ENCODE measurements around the gene BCAN.

BCAN gene

GRCh38 chr1:156691665-156692440, 49.9 kb downstream of the BCAN start:
- ChIA-PET CTCF (interaction anchor here (0.6 to 9.7 kb wide), 7 partner anchors 14 to 199 kb away, joined by 3 to 429 read pairs (median 35); partner anchors contain the start of genes CRABP2, ISG20L2, METTL25B and NTRK1), POLR2A (interaction anchor here (0.7 to 8.5 kb wide), 5 partner anchors 12 to 49 kb away, joined by 3 to 137 read pairs (median 3); partner anchors contain the start of genes CRABP2, ISG20L2 and METTL25B)
- TF ChIP-seq NFRKB (IDR thresholded peaks at IDR 0.05) (no peak), ELF4 (IDR thresholded peaks at IDR 0.05) (no peak), PKNOX1 (IDR thresholded peaks at IDR 0.05) (peak; percentile 77)
- no peak for DNase-seq (ENCODE audit: extremely low spot score)

- ChIA-PET POLR2A (interaction anchor here (0.7 to 8.5 kb wide), 5 partner anchors 11 to 68 kb away, joined by 3 to 137 read pairs (median 3); partner anchors contain the start of genes CRABP2, ISG20L2 and METTL25B), CTCF (interaction anchor here (1.1 to 9.7 kb wide), 4 partner anchors 14 to 198 kb away, joined by 3 to 429 read pairs (median 186); partner anchors contain the start of genes CRABP2, ISG20L2 and METTL25B)
- TF ChIP-seq SUZ12 (IDR thresholded peaks at IDR 0.05) (no peak), HDGF (IDR thresholded peaks at IDR 0.05; ENCODE audit: borderline replicate concordance) (no peak)
- DNase-seq (ENCODE audit: extremely low spot score), result no peak
Observed at GRCh38 chr1:156692441-156692924, 50.6 kb downstream of the BCAN start.

- TF ChIP-seq BHLHE40 (IDR thresholded peaks at IDR 0.05; ENCODE audit: borderline replicate concordance) (no peak), TARDBP (IDR thresholded peaks at IDR 0.05) (no peak), HDGF (IDR thresholded peaks at IDR 0.05; ENCODE audit: borderline replicate concordance) (no peak), FOXK2 (IDR thresholded peaks at IDR 0.05) (no peak), L3MBTL2 (conservative IDR thresholded peaks at IDR 0.05) (no peak), CTBP1 (IDR thresholded peaks at IDR 0.05; ENCODE audit: borderline replicate concordance) (no peak), FOXA1 (IDR thresholded peaks at IDR 0.05) (no peak)
- ChIA-PET POLR2A (interaction anchor here (1.2 to 8.5 kb wide), 4 partner anchors 10 to 69 kb away, joined by 3 to 137 read pairs (median 4); partner anchors contain the start of genes ISG20L2, METTL25B and MRPL24), CTCF (interaction anchor here (9.2 to 9.7 kb wide), 2 partner anchors 15 to 34 kb away, joined by 335 to 429 read pairs; partner anchors contain the start of genes CRABP2, ISG20L2 and METTL25B)
- DNase-seq (ENCODE audit: extremely low spot score), result peak; percentile 59
Observed at GRCh38 chr1:156692925-156693847, 51.3 kb downstream of the BCAN start.

- peak; percentile 45 for DNase-seq (ENCODE audit: extremely low spot score)
- CTCF ChIA-PET, result interaction anchor here (1.1 to 9.7 kb wide), 3 partner anchors 14 to 67 kb away, joined by 4 to 429 read pairs (median 335); partner anchors contain the start of genes CRABP2, ISG20L2 and METTL25B
- POLR2A ChIA-PET, result interaction anchor here (1.3 to 8.5 kb wide), 4 partner anchors 9 to 47 kb away, joined by 3 to 137 read pairs (median 5); partner anchors contain the start of genes CRABP2, ISG20L2, METTL25B and MRPL24
- TF ChIP-seq HDGF (IDR thresholded peaks at IDR 0.05; ENCODE audit: borderline replicate concordance) (no peak), ELF4 (IDR thresholded peaks at IDR 0.05) (no peak), ZNF384 (IDR thresholded peaks at IDR 0.05) (no peak), LEF1 (IDR thresholded peaks at IDR 0.05; ENCODE audit: borderline replicate concordance) (no peak), BHLHE40 (IDR thresholded peaks at IDR 0.05; ENCODE audit: borderline replicate concordance) (no peak), SUZ12 (IDR thresholded peaks at IDR 0.05) (no peak), CTBP1 (IDR thresholded peaks at IDR 0.05; ENCODE audit: borderline replicate concordance) (no peak), ARNT (IDR thresholded peaks at IDR 0.05) (no peak), NFRKB (IDR thresholded peaks at IDR 0.05) (no peak), FOXA1 (IDR thresholded peaks at IDR 0.05) (no peak), FOXK2 (IDR thresholded peaks at IDR 0.05) (no peak), TARDBP (IDR thresholded peaks at IDR 0.05) (no peak), PKNOX1 (IDR thresholded peaks at IDR 0.05) (no peak), SP1 (IDR thresholded peaks at IDR 0.05) (no peak), FOXM1 (IDR thresholded peaks at IDR 0.05; ENCODE audit: borderline replicate concordance) (no peak), L3MBTL2 (conservative IDR thresholded peaks at IDR 0.05) (no peak)
Observed at GRCh38 chr1:156693848-156694689, 52.2 kb downstream of the BCAN start.

GRCh38 chr1:156694690-156694962, 52.7 kb downstream of the BCAN start:
- TF ChIP-seq FOXM1 (IDR thresholded peaks at IDR 0.05; ENCODE audit: borderline replicate concordance), result no peak
- TF ChIP-seq PKNOX1 (IDR thresholded peaks at IDR 0.05), result no peak
- no peak for TF ChIP-seq CTBP1 (IDR thresholded peaks at IDR 0.05; ENCODE audit: borderline replicate concordance)
- no peak for TF ChIP-seq LEF1 (IDR thresholded peaks at IDR 0.05; ENCODE audit: borderline replicate concordance)
- no peak for TF ChIP-seq TARDBP (IDR thresholded peaks at IDR 0.05)
- no peak for TF ChIP-seq L3MBTL2 (conservative IDR thresholded peaks at IDR 0.05)
- no peak for TF ChIP-seq BHLHE40 (IDR thresholded peaks at IDR 0.05; ENCODE audit: borderline replicate concordance)
- TF ChIP-seq FOXK2 (IDR thresholded peaks at IDR 0.05), result no peak
- TF ChIP-seq SUZ12 (IDR thresholded peaks at IDR 0.05), result no peak
- no peak for TF ChIP-seq NFRKB (IDR thresholded peaks at IDR 0.05)
- no peak for TF ChIP-seq ELF4 (IDR thresholded peaks at IDR 0.05)
- TF ChIP-seq ZNF384 (IDR thresholded peaks at IDR 0.05), result no peak
- TF ChIP-seq FOXA1 (IDR thresholded peaks at IDR 0.05), result no peak
- no peak for TF ChIP-seq SP1 (IDR thresholded peaks at IDR 0.05)
- no peak for TF ChIP-seq ARNT (IDR thresholded peaks at IDR 0.05)
- TF ChIP-seq HDGF (IDR thresholded peaks at IDR 0.05; ENCODE audit: borderline replicate concordance), result no peak
- ChIA-PET CTCF (interaction anchor here (1.1 to 9.7 kb wide), 3 partner anchors 13 to 68 kb away, joined by 4 to 429 read pairs (median 335); partner anchors contain the start of genes CRABP2, ISG20L2 and METTL25B), POLR2A (interaction anchor here (1.3 to 8.5 kb wide), 2 partner anchors 11 to 34 kb away, joined by 6 to 137 read pairs; partner anchors contain the start of genes CRABP2, ISG20L2 and METTL25B)
- DNase-seq (ENCODE audit: extremely low spot score), result no peak
